Fibroblast of lung (primary cell): Measurements from ENCODE around the gene RYR1. TPM values are rescaled to one million over a fixed set of nuclear protein-coding genes. Genes with fewer than 3 reads are reported as not detected.
"Not testable (repeated sequence)": the region's sequence is repeated elsewhere in the genome, so short reads cannot be mapped to it uniquely, and the experiment has no call there.

Source experiments
- DNase-seq, 2 donors: peaks; one replicate each; pipeline versions ENCODE4 v3.0.0 to v3.0.0-alpha.2; 2010; ENCODE audit warnings: low read depth in 2 of 2
- H2AFZ ChIP-seq: 2 replicates; pipeline ENCODE4 v1.5.1; 2012; ENCODE audit warnings: low read length, control low read depth, inconsistent platforms
- H3K27ac ChIP-seq: 2 replicates; pipeline ENCODE4 v1.5.1; 2011; ENCODE audit warnings: low read length, control low read depth; ENCODE audit not compliant: insufficient read depth
- H3K27me3 ChIP-seq: 2 replicates; pipeline ENCODE4 v1.5.1; 2011; ENCODE audit warnings: mild to moderate bottlenecking, low read length; ENCODE audit not compliant: control insufficient read depth, insufficient read depth
- H3K36me3 ChIP-seq: 2 replicates; pipeline ENCODE4 v1.5.1; 2011; ENCODE audit warnings: low read length; ENCODE audit not compliant: control insufficient read depth, insufficient read depth
- H3K4me1 ChIP-seq: 2 replicates; pipeline ENCODE4 v1.5.1; 2011; ENCODE audit warnings: low read length; ENCODE audit not compliant: control insufficient read depth, insufficient read depth; ENCODE audit errors: extremely low read depth
- H3K4me2 ChIP-seq: 2 replicates; pipeline ENCODE4 v1.5.1; 2011; ENCODE audit warnings: low read length, control low read depth; ENCODE audit not compliant: insufficient read depth; ENCODE audit errors: extremely low read depth
- H3K4me3 ChIP-seq, 4 experiments: fragments of 200-600 bp in 1 of 4; sonication (generic) in 1 of 4; replicated peaks in 1 of 4; 2 replicates each; pipeline ENCODE4 v1.5.1; 2011 to 2016; ENCODE audit warnings: low read length in 4 of 4, low read depth in 3 of 4, mild to moderate bottlenecking in 3 of 4, control low read depth in 2 of 4, inconsistent platforms in 1 of 4, mixed read lengths in 1 of 4; ENCODE audit not compliant: insufficient read depth in 1 of 4; ENCODE audit errors: control extremely low read depth in 1 of 4
- H3K79me2 ChIP-seq: 2 replicates; pipeline ENCODE4 v1.5.1; 2012; ENCODE audit warnings: mild to moderate bottlenecking, low read length, inconsistent platforms; ENCODE audit not compliant: control insufficient read depth, insufficient read depth
- H3K9ac ChIP-seq: 2 replicates; pipeline ENCODE4 v1.5.1; 2011; ENCODE audit warnings: mild to moderate bottlenecking, low read length, control low read depth; ENCODE audit not compliant: insufficient read depth
- H3K9me3 ChIP-seq: 2 replicates; pipeline ENCODE4 v1.5.1; 2012; ENCODE audit warnings: low read depth, low read length; ENCODE audit not compliant: control insufficient read depth, insufficient read depth
- H4K20me1 ChIP-seq: 2 replicates; pipeline ENCODE4 v1.5.1; 2011; ENCODE audit warnings: low read length; ENCODE audit not compliant: control insufficient read depth, insufficient read depth; ENCODE audit errors: extremely low read depth
- CTCF ChIP-seq, 2 donors: IDR thresholded peaks in 1 of 2; conservative IDR thresholded peaks in 1 of 2; 1 replicate in 1 of 2; 2 replicates in 1 of 2; pipeline ENCODE4 v1.5.1; 2011 to 2012; ENCODE audit warnings: low read length in 2 of 2, control low read depth in 1 of 2, inconsistent platforms in 1 of 2, low read depth in 1 of 2, mild to moderate bottlenecking in 1 of 2
- EZH2 ChIP-seq: IDR thresholded peaks from 2 replicates; pipeline ENCODE4 v1.5.1; 2012; ENCODE audit warnings: low read length, control low read depth, mild to moderate bottlenecking; ENCODE audit errors: missing control alignments
- polyA plus RNA-seq, 2 donors: library from polyadenylated mRNA; depleted of rRNA in 1 of 2; stranded (reverse) in 1 of 2; unstranded in 1 of 2; fragments of >200 nt; gene quantifications; 2 replicates each; pipeline ENCODE4 v1.2.1, GENCODE V29; 2011 to 2012; ENCODE audit warnings: missing spikeins in 1 of 2
- total RNA-seq: library from RNA; depleted of rRNA; stranded (reverse); fragments of >200 nt; gene quantifications from 2 replicates; pipeline ENCODE4 v1.2.1, GENCODE V29; 2014

Gene RYR1
- total and polyA plus RNA-seq, 2 donors (not counting 1 experiment from before 2014, with no cell fraction given) = under 0.01 TPM

- Histone ChIP-seq H3K27ac (no peak overlapping the region), H3K9me3 (no peaks in the 10 kb centered on the region), H3K27me3 (no peaks in the 10 kb centered on the region), H2AFZ (no peak overlapping the region), H4K20me1 (no peaks in the 10 kb centered on the region), H3K4me2 (no peak overlapping the region), H3K4me3 (no peak overlapping the region), H3K4me1 (no peaks in the 10 kb centered on the region), H3K9ac (no peak overlapping the region), H3K36me3 (no peaks in the 10 kb centered on the region), H3K79me2 (no peaks in the 10 kb centered on the region)
- no peak for TF ChIP-seq EZH2
- no peak for TF ChIP-seq CTCF (conservative IDR thresholded peaks at IDR 0.05 in 1 of 2, IDR thresholded peaks at IDR 0.05 in 1 of 2; ENCODE audit: low read depth in 1 of 2, low read length in 2 of 2)
- DNase-seq = no peak
These were observed 37.4 kb downstream of the RYR1 start for GRCh38 chr19:38470788-38471480.

GRCh38 chr19:38472725-38473124, 39.2 kb downstream of the RYR1 start:
- not testable (repeated sequence) for H3K4me3 ChIP-seq, H3K4me1 ChIP-seq, H4K20me1 ChIP-seq, H3K79me2 ChIP-seq, DNase-seq, H3K9me3 ChIP-seq, H2AFZ ChIP-seq, H3K27ac ChIP-seq, H3K4me2 ChIP-seq, H3K27me3 ChIP-seq, H3K36me3 ChIP-seq, H3K9ac ChIP-seq

- Histone ChIP-seq H3K27ac (no peak overlapping the region), H3K4me2 (no peak overlapping the region), H3K4me1 (no peaks in the 10 kb centered on the region), H3K9me3 (no peaks in the 10 kb centered on the region), H3K27me3 (peaks cover 4% of the 10 kb centered on the region), H4K20me1 (no peaks in the 10 kb centered on the region), H3K4me3 (no peak overlapping the region), H2AFZ (no peak overlapping the region), H3K9ac (no peak overlapping the region), H3K79me2 (no peaks in the 10 kb centered on the region), H3K36me3 (no peaks in the 10 kb centered on the region)
- no peak for DNase-seq
- TF ChIP-seq CTCF (conservative IDR thresholded peaks at IDR 0.05 in 1 of 2, IDR thresholded peaks at IDR 0.05 in 1 of 2; ENCODE audit: low read depth in 1 of 2, low read length in 2 of 2) (no peak), EZH2 (no peak)
These were observed 39.7 kb downstream of the RYR1 start for GRCh38 chr19:38473201-38473600.
